Measurements from ENCODE around the gene ANAPC4.

The ANAPC4 gene

DNA sequence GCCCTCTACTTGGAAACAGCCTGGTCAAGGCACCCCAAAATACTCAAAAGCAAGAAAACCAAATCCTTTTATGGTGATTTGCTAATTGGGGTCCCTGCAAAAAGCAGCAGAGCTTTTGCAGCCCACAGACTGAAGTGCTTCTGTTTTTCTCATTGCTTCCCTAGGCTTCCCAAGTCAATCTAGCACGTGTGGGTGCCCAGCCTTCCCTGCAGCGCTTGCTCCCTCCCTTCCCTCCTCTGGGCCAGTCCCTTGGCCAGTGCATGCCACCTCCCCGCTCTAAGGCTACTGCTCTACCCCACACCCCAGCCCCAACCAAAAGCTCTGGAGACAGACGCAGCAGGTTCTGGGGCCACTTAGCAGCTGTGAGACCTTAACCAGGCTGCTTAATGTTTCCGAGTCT, 53.6 kb downstream of the ANAPC4 start:
- no peak for DNase-seq (ENCODE audit: low read depth in 2 of 3, low spot score in 2 of 3)

DNA sequence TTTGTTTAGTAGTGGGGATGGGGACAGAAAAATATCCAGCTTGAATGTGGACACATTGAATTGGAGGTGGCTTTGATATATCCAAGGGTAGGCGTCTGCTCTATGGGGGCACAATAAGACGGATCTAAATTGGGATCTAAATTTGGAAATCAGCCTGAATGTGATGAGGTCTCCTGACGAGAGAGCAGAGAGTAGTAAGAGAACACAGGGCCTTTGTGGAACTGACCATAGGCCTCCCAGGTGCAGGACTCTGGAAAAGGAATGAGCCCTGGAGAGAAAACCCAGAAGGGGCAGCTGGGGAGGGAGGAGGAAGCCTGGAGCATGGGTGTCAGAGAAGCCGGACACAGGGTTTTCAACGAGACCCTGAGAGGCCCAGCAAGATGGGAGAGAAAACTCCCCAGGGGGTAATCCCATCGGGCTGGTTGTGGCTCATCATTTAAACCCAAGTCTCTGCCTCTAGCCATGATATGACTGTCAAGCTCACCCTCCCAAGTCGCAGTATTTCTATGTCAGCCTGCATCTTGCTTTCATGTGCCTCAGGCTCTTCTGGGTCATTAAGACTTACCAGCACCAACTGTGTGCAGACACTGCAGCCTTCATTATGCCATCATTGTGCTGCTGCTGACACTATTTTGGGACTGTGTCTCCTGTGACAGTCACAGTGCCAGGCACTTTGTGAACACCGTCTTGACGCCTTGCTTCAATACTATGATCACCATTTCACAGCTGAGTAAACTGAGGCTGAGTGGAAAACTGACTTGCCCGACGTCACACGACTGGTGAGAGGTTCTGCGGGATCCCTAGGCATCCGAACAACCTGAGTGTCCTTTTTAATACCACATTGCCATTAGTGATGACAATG, 57.1 kb downstream of the ANAPC4 start:
- DNase-seq (ENCODE audit: low read depth in 2 of 3, low spot score in 2 of 3), result no peak

DNA sequence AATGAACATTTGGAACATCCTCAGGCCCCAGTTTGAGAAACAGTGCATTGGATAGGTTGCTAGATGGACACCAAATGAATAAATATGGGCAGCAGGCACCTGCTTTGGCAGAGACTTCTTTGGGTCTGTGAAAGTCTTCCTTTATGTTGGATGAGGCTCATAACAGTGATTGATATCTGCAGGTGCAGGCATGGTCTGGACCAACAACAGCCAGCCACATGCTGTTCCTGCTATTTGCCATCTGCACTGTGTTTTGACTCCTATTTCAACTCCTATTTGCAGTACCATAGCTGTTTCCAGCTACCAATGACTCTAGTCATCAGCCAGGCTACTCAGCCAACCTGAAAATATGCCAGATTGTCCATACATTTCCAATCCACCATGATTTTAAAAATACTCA, 60.9 kb downstream of the ANAPC4 start:
- DNase-seq (ENCODE audit: low read depth in 2 of 3, low spot score in 2 of 3), result no peak

DNA sequence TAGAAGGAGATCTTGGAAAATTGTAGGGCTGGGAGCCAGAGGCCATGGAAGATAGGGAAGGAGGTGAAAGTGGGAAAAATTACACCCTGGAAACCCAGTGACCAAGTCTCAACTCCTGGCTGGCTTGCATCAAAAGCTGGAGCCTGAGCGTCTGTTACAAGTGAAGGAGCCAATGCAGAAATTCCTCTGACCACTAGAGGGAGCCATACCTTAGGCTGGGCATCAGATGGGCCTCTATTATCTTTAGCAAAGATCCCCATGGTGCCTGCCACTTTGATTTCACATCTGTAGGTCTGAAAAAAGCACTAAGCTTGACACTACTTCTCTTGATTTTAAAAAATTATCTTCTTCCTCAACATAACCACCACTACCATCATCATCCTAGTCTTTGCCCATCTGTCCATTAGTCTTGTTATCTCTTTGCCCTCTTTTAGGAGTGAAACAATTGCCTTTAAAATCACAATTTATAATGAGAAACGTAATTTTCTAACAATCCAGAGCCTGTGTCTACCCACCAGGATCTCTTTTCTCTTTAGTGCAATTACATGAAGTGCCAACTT, 62.9 kb downstream of the ANAPC4 start:
- DNase-seq (ENCODE audit: low read depth in 2 of 3, low spot score in 2 of 3), result peak in 1 of 3 experiments; percentile 52

DNA sequence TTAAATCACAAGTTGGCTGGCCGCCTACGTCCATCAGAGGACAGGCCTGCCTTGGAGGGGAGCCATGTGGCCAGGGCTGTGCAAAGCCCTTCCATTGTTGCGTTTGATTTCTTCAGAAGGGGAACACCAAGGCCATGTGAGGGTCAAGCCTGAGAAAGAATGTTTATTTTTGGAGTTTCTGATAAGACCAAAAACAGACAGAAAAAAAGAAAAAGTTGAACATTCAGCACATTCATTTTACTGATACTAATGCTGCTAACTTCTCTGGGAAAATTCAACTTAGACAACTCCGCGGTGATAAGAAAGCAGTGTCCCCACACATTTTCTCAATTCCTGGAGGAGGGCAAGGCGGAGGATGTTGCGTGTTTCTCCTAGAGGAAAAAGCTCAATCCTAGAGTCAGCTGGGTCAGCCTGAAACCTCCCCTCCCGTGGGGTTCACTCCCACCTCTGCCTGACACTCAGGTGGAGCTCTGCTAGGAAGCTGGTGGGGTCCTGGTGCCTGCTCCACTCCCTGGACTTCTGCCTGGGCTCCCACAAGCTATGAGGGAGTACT, 63.5 kb downstream of the ANAPC4 start:
- no peak for DNase-seq (ENCODE audit: low read depth in 2 of 3, low spot score in 2 of 3)

DNA sequence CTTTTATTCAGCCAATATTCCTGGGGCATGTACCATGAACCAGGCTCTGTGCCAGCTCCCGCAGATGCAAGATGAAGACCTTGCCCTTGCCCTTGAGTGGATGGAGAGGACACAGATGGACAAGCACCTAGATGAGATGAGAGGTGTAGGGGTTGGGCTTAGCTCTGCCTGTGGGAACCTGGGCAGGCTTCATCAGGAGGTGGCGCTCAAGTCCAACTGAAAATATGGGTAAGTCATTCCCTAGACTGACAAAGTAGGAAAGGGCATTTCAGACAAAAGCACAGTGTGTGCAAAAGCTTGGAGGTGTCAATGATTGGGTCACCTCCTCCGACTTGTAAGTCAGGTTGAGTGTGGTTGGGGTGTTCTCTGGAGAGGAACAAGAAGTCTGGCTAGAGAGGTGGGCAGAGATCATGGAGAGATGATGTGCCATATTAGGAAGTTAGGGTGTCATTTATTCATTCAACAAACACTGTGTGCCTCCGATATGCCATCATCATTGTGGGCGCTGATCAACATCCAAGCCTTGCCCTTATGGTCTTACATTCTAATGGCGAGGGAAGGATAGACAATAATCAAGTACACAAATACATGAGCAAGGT, 64.6 kb downstream of the ANAPC4 start:
- no peak for DNase-seq (ENCODE audit: low read depth in 2 of 3, low spot score in 2 of 3)

DNA sequence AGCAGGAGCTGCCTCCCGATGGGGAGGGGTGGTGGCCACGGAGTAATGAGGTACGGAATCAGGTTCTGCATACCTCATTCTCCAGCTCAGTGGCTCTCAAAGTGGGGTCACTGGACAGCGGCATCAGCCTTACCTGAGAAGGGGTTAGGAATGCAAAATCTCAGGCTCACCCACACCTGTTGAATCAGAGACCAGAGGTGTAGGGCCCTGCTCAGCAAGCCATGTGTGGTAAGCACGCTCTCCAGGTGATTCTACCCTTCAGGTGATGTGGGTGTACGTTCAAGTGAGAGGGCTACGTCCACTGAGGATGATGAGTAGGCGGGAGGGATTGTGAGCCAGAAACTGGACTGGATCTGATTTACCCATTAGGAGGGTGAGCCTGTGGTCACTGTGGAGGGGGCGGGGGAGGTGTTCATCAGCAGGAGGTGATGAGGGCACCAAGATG, 65.8 kb downstream of the ANAPC4 start:
- DNase-seq (ENCODE audit: low read depth in 2 of 3, low spot score in 2 of 3), result no peak

DNA sequence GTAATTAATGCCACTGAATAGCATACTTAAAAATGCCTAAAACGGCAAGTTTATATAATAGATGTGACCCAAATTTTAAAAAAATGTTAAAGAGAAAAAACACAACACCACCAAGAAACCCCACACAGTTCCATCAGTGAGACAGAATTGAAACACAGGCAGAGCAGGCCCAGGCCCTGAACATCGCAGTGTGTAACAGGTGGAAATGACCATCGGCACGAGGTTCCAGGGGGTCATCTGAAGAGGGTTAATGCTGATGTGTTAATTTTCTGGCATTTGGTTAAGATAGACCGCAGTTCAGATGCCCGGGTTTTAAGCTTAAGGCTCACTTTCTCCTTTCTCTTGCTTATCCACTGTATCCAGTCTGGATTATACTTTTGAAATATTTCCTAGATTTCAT, 66.8 kb downstream of the ANAPC4 start:
- DNase-seq (ENCODE audit: low read depth in 2 of 3, low spot score in 2 of 3), result no peak

DNA sequence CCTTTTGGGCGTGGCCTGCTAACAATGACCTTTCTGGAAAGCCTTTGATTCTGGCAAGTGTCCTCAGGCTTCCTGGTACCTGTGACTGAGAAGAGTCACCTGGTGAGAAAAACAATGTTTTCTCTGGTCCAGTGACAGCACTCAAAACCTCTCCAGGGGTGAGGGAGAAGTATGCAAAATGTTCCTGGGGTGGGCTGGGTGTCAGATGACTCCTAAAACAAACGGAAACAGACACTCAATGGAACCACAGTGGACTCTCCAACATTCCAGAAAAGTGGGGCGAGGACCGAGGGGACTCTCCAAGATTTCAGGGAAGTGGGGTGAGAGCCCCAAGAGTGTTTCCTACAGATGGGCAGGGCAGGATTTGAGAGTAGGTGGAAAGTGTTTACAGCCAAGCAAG, 69.5 kb downstream of the ANAPC4 start:
- DNase-seq (ENCODE audit: low read depth in 2 of 3, low spot score in 2 of 3), result no peak

DNA sequence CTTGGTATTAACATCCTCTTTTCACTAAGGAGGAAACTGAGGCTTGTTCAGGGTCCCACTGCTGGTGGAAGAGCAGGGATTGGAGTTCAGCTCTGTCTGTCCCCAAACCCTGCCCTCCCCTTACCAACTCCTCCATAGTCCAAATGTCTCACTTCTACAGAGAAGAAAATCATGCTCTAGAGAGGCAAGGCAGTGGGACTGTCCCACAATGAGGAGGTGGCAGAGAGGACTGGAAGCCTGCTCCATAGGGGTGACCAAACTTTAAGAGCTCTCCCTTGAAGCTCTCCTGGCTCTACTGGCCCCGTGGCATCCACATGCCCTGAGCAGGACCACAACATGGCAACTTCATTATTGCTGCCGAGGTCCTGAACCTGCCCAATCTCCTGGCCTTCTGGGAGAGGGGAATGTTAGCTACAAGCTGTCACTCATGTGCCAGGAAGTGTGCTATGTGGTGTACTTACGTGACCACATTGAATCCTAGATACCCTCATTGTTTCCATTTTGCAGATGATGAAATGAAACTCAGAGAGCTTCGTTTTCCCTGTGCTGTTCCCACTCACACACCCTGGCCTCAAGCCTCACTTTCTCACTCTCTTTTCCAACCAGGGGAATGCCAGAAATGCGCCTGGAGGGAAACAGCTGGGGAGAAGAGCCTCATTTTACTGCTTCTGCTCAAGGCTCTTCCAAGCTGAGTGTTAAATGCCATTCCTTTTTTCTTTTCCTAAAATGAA, 71.5 kb downstream of the ANAPC4 start:
- no peak for DNase-seq (ENCODE audit: low read depth in 2 of 3, low spot score in 2 of 3)

DNA sequence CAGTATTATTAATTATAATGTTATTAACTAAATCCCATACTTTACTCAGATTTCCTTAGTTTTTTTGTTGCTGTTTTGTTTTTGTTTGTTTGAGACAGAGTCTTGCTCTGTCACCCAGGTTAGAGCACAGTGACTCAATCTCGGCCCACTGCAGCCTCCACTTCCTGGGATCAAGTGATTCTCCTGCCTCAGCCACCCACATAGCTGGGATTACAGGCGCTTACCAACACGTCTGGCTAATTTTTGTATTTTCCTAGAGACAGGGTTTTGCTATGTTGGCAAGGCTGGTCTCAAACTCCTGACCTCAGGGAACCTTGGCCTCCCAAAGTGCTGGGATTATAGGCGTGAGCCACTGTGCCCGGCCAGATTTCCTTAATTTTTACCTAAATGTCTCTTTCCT, 72.2 kb downstream of the ANAPC4 start:
- no peak for DNase-seq (ENCODE audit: low read depth in 2 of 3, low spot score in 2 of 3)

DNA sequence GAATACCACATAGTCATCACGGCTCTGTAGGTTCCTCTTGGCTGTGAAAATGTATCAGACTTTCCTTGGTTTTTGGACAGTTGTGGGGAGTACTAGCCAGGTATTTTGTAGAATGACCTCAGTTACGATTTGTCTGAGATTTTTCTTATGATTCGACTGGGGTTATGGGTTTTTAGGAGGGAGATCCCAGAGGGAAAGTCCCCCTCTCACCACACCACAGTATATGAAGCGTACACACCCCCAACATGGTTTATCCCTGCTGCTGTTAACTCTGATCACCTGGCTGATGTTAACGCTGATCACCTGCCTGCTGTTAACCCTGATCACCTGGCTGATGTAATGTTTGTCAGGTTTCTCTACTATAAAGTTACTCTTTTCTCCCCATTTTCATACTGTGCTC, 72.6 kb downstream of the ANAPC4 start:
- no peak for DNase-seq (ENCODE audit: low read depth in 2 of 3, low spot score in 2 of 3)

DNA sequence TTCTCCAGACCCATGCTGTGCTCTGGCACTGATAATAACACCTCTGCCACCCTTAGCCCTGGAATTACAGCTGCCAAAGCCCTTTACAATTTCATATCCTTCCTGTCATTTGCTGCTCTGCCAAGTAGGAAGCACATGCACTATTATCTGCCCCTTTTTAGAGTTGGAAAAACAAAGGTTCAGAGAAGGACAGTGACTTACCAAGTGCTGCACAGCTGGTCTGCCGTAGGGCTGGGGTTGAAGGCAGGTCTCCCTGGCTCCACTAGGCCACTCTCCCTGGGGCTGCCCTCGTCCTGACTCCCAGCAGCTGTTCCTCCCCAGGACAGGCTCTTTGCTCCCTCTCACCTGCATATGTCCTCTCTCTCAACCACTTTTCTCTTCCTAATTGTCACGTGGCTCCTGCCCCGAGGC, 73.4 kb downstream of the ANAPC4 start:
- DNase-seq (ENCODE audit: low read depth in 2 of 3, low spot score in 2 of 3), result no peak

DNA sequence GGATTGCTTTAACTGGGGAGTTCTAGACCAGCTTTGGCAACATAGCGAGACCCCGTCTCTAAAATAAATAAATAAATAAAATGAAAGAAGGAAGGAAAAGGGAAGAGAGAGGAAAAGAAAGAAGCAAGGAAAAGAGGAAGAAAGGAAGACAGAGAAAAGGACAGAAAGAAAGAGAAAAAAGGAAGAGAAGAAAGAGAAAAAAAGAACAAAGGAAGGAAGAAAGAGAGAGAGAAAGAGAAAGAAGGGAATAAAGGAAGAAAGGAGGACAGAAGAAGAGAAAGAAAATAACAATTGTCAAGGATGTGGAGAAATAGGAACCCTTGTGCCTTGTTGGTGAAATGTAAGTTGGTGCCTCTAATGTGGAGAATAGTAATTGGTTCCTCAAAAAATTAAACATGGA, 74.6 kb downstream of the ANAPC4 start:
- DNase-seq (ENCODE audit: low read depth in 2 of 3, low spot score in 2 of 3), result no peak

DNA sequence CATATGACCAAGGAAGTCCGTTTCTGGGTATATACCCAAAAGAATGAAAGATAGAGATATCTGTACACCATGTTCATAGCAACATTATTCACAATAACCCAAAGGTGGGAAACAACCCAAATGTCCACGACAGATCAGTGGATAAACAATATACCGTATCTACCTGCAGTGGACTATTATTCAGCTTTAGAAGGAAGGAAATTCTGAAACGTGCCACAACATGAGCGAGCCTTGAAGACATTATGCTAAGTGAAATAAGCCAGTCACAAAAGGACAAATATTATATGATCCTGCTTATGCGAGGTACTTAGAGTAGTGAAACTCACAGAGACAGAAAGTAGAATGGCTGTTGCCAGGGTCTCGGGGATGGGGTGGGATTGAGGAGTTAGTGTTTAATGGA, 75.0 kb downstream of the ANAPC4 start:
- DNase-seq (ENCODE audit: low read depth in 2 of 3, low spot score in 2 of 3), result no peak

DNA sequence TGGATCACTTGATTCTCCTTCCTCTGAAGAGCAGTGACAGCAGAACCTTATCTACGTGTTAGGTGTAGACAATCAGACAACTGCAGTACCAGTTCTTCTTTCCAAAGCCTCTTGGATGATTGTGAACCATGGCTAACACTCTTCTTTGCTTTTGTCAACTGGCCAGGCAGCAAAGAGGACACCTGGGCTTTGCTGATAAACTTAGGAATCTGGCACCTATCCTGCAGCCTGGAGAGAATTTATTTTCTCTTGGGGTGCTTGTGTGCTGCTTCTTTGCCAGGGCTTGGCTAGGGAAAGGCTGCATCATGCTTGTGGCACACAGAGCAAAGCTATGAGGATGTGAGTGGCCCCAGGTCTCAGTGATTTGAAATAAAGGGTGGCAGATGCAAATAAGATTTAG, 77.4 kb downstream of the ANAPC4 start:
- DNase-seq (ENCODE audit: low read depth in 2 of 3, low spot score in 2 of 3), result no peak

DNA sequence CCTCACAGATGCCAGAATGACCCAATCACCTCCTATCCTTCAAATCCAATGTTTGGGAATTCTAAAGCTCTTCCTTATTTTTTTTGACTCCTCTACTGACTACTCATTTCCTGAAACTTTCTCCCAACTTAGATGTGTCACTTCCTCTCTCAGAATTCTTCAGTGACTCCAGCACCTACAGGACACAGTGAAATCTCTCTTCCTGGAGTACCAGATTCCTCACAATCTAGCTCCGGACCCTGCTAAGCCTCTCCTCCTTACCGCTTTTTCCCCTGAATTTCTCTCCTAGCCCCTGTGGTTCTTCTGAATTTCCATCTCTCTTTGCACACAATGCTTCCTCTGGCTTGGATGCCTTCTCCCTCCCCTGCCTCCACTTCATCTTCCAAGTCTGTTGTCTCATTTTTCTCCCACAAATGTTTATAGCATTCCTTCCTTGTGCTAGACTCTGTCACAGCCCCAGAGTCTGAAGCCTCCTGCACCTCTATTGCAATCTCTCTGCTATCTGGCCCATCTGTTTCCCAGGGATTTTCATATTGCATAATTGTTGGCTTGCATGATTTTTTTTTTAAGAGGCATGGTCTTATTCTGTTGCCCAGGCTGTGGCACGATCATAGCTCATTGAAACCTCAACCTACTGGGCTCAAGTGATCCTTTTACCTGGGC, 80.1 kb downstream of the ANAPC4 start:
- no peak for DNase-seq (ENCODE audit: low read depth in 2 of 3, low spot score in 2 of 3)

DNA sequence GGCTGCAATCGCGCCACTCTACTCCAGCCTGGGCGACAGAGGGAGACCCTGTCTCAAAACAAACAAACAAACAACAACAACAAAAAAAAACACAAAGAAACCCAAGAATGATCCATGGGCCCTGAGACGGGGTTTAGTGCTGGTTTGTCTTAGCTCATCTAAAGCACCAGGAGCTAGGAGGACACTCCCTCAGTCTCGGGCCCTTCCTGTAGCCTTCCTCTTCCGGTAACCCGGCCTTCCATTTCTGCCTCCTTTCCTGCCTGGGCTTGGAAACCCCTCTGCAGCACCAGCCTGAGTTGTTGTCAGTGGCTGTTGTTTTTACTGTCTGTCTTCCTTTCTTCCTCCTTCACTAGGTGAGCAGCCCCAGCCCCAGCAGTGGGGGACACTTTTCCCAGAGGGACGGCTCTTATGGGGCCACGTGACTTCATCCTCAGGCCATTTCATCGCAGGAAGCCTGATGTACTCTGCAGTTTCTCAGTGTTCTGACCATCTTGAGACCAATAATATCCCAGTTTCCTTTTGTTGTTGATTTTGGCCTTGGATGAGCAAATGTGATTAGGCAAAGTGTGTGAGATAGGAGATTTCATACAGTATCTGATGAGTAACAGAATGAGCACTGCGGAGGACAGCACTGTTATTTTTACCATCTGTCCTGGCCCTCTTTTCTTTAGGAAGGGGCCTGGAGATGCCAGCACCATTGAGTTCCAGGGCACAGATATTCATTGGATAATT, 90.1 kb downstream of the ANAPC4 start:
- no peak for DNase-seq (ENCODE audit: low read depth in 2 of 3, low spot score in 2 of 3)

DNA sequence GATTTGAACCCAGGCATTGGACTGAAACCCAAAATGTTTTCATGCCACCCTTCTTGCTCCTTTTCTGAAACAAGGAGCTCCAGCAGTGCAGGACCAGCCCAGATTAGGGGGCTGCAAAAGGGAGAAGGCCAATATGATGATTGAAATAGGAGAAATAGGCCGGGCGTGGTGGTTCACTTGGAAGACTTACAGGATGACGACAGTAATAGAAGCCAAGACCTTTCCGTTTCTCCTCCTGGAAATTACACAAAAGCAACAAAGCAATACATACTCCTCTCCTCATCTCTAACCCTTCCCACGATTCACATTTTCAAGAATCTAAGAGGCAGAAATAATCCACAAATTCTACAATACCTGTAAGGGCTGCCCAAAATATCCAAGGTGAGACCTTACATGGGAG, 90.8 kb downstream of the ANAPC4 start:
- no peak for DNase-seq (ENCODE audit: low read depth in 2 of 3, low spot score in 2 of 3)

Data from activated CD8-positive, alpha-beta memory T cell treated with anti-CD3 and anti-CD28 coated beads for 48 hours (primary cell).